Mononuclear cell (primary cell): ENCODE data around the gene JCHAIN. TPM values are rescaled to one million over a fixed set of nuclear protein-coding genes. Genes with fewer than 3 reads are reported as not detected.

Experiments
- H3K27me3 ChIP-seq: 2 replicates; pipeline ENCODE4 v1.6.0; 2011; ENCODE audit warnings: low read length, control low read depth; ENCODE audit not compliant: insufficient read depth
- H3K4me1 ChIP-seq: 2 replicates; pipeline ENCODE4 v1.5.1; 2011; ENCODE audit warnings: mild to moderate bottlenecking, low read length, control low read depth; ENCODE audit not compliant: insufficient read depth
- H3K4me3 ChIP-seq: 2 replicates; pipeline ENCODE4 v1.5.1; 2011; ENCODE audit warnings: mild to moderate bottlenecking, low read length, moderate library complexity
- H3K9me3 ChIP-seq: 2 replicates; pipeline ENCODE4 v1.5.1; 2011; ENCODE audit warnings: low read depth, mild to moderate bottlenecking, control low read depth, low read length
- total RNA-seq: library from RNA; depleted of rRNA; stranded (reverse); fragments of >200 nt; gene quantifications from one replicate; pipeline ENCODE4 v1.2.3, GENCODE V29; 2012

The JCHAIN gene
- total RNA-seq, 1 donor: 45.8 TPM

DNA sequence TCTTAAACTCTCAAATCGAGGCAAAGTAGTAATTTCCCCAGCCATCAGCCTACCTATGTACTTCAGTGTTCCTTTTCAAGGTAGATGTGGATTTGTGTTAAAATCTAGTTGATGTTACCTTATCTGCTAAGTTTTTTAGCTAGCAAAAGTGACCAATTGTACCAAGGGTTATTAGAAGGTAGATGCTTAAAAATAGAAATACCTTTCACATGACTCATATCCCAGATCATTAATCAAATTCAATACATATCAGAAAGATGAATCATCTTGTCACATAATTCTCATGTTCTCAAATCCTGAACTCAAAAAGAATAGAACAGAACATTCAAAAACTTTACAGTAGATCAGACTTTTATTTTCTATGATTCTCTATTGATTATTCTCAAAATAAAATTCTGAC is 34.3 kb downstream of the JCHAIN start:
- Histone ChIP-seq H3K27me3 (no peaks in the 10 kb centered on the region), H3K4me3 (no peak overlapping the region), H3K4me1 (no peaks in the 10 kb centered on the region), H3K9me3 (no peaks in the 10 kb centered on the region)

DNA sequence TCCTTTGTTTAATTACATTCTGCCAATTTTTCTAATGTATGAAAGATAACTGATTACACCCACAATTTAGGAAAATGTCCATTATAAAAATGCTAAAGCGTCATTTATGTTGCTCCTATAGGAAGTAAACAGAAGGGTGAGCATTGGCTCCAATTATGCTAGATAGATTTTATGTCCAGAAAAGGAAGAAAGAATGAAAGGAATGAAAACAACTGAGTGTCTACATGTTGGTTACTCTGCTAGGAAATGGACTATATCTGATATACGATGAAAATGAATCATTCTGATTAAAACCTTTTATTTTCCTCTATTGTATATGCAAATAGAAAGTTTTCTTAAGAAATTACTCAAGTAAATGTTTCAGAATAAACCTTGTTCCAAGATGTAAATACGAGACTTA is 36.1 kb downstream of the JCHAIN start:
- no peaks in the 10 kb centered on the region for H3K27me3 ChIP-seq
- no peaks in the 10 kb centered on the region for H3K4me1 ChIP-seq
- no peaks in the 10 kb centered on the region for H3K9me3 ChIP-seq
- H3K4me3 ChIP-seq: no peak overlapping the region

DNA sequence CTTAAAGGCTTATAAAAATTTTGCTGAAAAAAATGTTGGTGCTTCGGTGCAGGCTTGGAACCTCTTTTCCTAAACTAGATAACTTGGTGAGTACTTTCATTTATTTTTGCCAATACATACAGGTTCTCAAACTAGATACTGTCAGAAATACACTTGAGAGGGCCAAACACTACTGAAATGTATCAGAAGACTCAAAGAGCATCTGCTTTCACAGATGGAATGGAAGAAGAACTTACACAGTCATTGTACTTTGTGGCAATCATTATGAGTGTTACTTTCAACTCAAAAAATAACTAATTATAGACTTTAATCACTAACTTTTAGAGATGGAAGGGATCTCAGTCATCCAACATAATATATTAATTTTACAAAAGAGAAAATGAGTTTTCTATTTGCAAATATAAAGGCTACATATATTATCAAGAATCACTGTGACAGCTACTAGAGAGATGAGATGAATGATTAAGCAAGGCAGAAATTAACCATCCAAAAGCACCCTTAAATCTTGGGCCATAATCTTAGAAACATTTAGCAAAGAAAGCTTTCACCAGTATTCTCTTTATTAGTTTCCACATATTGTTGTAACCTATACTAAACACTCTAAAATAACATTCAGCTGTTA is 36.7 kb downstream of the JCHAIN start:
- Histone ChIP-seq H3K4me3 (no peak overlapping the region), H3K27me3 (no peaks in the 10 kb centered on the region), H3K9me3 (no peaks in the 10 kb centered on the region), H3K4me1 (no peaks in the 10 kb centered on the region)

GRCh38 chr4:70628444-70628843 is 37.9 kb downstream of the JCHAIN start, which contains the start of gene ENAM:
TSS of gene ENAM (plus strand) at chr4:70628744. CDS start at chr4:70629501, 757 bp downstream.
- H3K4me1 ChIP-seq: no peaks in the 10 kb centered on the region

DNA sequence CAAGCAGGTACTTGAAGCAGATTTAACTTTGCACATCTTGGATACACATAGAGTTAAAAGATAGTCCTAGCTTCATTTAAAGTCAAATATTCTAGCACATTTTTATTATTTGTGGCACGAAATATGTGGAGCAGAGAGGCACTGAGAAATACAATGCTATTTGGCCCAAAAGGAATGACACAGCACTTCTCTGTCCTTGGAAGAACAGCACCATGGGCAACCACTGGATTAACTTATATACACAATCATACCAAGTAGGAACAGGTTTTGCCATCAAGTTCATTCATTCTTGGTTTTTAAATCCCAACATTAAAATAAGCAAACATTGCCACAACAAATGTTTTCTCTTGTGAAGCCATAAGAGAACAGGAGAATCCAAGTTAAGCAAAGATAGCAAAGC is 38.7 kb downstream of the JCHAIN start:
- no peaks in the 10 kb centered on the region for H3K9me3 ChIP-seq
- no peaks in the 10 kb centered on the region for H3K4me1 ChIP-seq
- no peaks in the 10 kb centered on the region for H3K27me3 ChIP-seq
- no peak overlapping the region for H3K4me3 ChIP-seq

More at GRCh38 chr4:70628444-70628843, 37.9 kb downstream of the JCHAIN start, which contains the start of gene ENAM:
- Histone ChIP-seq H3K27me3 (no peaks in the 10 kb centered on the region), H3K4me3 (no peak within 1 kb of the TSS), H3K9me3 (no peaks in the 10 kb centered on the region)

DNA sequence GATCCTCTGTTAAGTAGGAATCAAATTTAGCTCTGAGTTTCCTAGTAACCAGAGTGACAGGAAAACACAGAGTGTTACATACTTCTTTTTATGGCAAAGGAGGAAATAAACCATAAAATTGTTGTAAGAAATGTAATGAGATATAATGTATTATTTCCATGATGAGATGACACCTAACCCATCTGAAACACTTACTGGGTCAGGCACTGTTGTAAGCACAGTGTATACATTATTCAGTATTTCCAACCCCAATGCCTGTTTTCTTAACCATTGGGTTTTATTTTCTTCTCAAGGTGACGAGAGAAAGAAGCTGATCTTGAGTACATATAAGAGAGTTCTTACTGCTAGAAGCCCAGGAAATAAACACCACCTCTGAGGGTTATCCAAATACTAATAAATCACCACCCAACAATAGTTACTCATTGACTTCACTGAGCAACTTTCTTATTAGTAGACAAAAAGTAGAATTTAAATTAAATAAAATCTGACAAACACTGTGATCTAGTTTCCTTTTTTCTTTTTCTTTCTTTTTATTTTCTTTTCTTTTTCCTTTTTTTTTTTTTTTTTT is 42.0 kb downstream of the JCHAIN start:
- H3K4me3 ChIP-seq: no peak overlapping the region
- no peaks in the 10 kb centered on the region for H3K27me3 ChIP-seq
- no peaks in the 10 kb centered on the region for H3K9me3 ChIP-seq
- H3K4me1 ChIP-seq: no peaks in the 10 kb centered on the region

DNA sequence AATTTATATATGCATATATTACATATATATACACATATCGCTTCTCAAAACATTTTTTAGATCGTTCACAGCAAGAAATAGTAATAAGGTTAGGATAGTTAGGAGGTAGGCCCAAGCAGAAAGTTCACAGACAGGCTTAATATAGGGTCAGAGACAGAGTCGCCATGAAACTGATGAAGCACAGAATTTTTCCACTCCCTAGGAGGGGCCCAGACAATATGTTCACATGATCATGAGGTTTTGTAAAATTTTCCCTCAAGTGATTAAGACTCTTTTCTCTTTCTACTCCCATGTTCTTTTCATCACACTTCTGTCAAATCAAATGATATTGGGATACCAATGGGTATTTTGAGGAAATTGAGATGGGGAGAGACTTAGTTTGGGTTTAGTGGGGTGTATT is 43.0 kb downstream of the JCHAIN start:
- H3K4me1 ChIP-seq: no peaks in the 10 kb centered on the region
- no peak overlapping the region for H3K4me3 ChIP-seq
- no peaks in the 10 kb centered on the region for H3K9me3 ChIP-seq
- H3K27me3 ChIP-seq: no peaks in the 10 kb centered on the region

- no peak overlapping the region for H3K4me3 ChIP-seq
- no peaks in the 10 kb centered on the region for H3K9me3 ChIP-seq
- no peaks in the 10 kb centered on the region for H3K4me1 ChIP-seq
- no peaks in the 10 kb centered on the region for H3K27me3 ChIP-seq
These were observed 46.5 kb downstream of the JCHAIN start for GRCh38 chr4:70619778-70620177.

DNA sequence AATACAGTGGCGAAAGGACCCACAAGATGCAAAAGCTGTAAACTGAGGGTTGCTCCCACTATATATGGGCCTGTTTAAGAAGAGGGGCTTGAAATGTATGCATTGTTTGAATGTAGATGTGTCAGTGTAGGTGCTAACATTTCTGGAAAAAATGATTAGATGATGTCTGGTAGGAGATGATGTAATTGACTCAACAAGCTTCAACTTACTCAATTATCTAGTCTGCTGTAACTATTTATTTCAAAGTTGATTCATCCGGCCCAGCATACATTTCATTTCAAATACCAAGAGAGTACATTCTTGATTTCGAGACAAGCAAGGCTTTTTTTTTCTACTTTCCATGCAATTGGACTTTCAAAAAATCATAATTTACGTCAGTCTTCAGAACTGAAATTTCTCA is 47.0 kb downstream of the JCHAIN start:
- Histone ChIP-seq H3K4me1 (no peaks in the 10 kb centered on the region), H3K4me3 (no peak overlapping the region), H3K27me3 (no peaks in the 10 kb centered on the region), H3K9me3 (no peaks in the 10 kb centered on the region)

DNA sequence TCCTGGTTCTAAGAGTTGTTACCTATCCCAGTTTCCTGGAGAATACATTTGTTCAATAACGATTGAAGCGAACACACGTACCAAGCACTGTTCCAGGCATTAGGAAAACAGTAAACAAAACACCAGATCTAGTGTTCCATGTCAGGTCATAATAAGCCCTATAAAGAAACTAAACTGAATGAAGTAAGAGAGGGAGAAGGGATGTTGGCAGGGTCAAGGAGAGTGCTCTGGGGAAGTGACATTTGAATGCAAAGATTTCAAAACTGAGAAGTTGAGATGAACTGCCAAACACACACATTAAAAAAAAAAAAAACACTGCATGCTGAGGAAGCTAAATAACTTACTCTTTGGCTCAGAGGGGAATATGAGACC is 52.1 kb downstream of the JCHAIN start:
- Histone ChIP-seq H3K4me3 (no peak overlapping the region), H3K9me3 (no peaks in the 10 kb centered on the region), H3K4me1 (no peaks in the 10 kb centered on the region), H3K27me3 (no peaks in the 10 kb centered on the region)

GRCh38 chr4:70613306-70614183 is 52.8 kb downstream of the JCHAIN start:
- H3K4me3 ChIP-seq: no peak overlapping the region
- no peaks in the 10 kb centered on the region for H3K4me1 ChIP-seq
- H3K27me3 ChIP-seq: no peaks in the 10 kb centered on the region
- H3K9me3 ChIP-seq: no peaks in the 10 kb centered on the region

DNA sequence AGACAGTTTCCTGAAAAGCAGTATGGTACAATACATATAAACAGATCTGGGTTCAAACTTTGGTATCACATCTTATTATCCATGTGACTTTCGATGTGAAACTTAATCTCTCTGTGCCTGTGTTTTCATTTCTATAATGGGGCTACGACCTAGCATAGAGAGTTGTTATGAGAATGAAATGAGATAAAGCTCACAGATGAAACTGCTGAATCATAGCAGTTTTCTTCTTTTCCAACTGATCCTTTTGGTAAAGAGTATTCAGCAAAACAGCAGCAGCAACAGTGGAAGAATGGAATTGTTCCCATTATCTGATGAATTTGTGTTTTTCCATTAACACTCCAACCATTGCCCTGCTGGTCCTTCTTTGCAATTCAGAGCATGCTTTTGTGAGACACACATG is 58.0 kb downstream of the JCHAIN start:
- no peak overlapping the region for H3K4me3 ChIP-seq
- no peaks in the 10 kb centered on the region for H3K27me3 ChIP-seq
- no peaks in the 10 kb centered on the region for H3K4me1 ChIP-seq
- no peaks in the 10 kb centered on the region for H3K9me3 ChIP-seq

DNA sequence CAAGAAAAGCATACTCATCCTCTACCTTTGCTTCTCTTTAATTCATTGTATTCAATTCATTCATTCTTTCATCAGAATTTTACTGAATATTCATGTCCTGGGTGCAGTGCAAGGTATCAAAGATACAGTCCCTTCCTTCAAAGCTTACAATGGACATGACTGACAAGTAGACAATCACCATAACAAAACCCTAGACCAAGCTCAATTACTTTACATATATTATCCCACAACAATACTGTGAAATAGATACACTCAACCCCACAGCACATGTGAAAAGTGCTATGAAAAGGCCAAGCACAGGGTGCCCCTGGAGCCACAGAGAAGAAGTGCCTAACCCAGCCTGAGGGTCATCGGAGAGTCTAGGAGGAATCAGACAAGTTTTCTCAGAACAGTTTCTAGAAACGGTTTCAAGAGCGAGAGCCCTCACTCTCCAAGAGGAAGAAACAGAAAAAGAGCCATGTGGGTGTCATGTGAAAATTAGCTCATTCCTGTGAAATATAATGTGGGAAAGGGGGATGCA is 58.9 kb downstream of the JCHAIN start:
- H3K4me1 ChIP-seq: no peaks in the 10 kb centered on the region
- H3K27me3 ChIP-seq: no peaks in the 10 kb centered on the region
- H3K9me3 ChIP-seq: no peaks in the 10 kb centered on the region
- H3K4me3 ChIP-seq: no peak overlapping the region

DNA sequence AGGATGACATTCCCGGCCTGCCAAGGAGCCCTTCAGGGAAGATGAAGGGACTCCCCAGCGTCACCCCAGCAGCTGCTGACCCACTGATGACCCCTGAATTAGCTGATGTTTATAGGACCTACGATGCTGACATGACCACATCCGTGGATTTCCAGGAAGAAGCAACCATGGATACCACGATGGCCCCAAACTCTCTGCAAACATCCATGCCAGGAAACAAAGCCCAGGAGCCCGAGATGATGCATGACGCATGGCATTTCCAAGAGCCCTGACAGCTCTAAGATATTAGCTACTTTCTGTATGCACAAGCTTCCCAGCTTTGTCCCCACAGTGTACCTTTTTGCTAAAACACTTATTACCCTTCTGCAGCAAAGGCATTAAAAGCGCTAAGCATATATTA is 59.8 kb downstream of the JCHAIN start:
- Histone ChIP-seq H3K27me3 (no peaks in the 10 kb centered on the region), H3K4me3 (no peak overlapping the region), H3K4me1 (no peaks in the 10 kb centered on the region), H3K9me3 (no peaks in the 10 kb centered on the region)
